WTC11 (cell line): ENCODE data around the gene PLK4. TPM values are rescaled to one million over a fixed set of nuclear protein-coding genes. Genes with fewer than 3 reads are reported as not detected.

ENCODE experiments used
- ATAC-seq: fragments of 200-7000 bp; cut with Tn5 transposase; 2 replicates; pipeline ENCODE4 v1.10.0; 2021; ENCODE audit warnings: mild to moderate bottlenecking, moderate library complexity
- CTCF ChIA-PET: fragments of 300-600 bp; sonication (Branson Sonifier 250); formaldehyde crosslinking; loops from one replicate; lab custom pipeline; 2021; ENCODE audit warnings: antibody characterized with exemption; lab: Charles Lee
- POLR2A ChIA-PET: fragments of 350-600 bp; sonication (Branson Sonifier 250); formaldehyde crosslinking; loops from one replicate; lab custom pipeline; 2021; ENCODE audit warnings: antibody characterized with exemption; lab: Charles Lee
- DNase-seq: peaks from one replicate; pipeline ENCODE4 v3.0.0; 2021; ENCODE audit warnings: low spot score
- H3K27ac Mint-ChIP-seq: 2 replicates; pipeline ENCODE4 v1.8.0; 2021; ENCODE audit warnings: mixed read lengths
- H3K27me3 Mint-ChIP-seq: 2 replicates; pipeline ENCODE4 v1.8.0; 2021; ENCODE audit warnings: low read depth, mild to moderate bottlenecking, moderate library complexity, mixed read lengths
- H3K36me3 Mint-ChIP-seq: 2 replicates; pipeline ENCODE4 v1.8.0; 2021; ENCODE audit warnings: mixed read lengths
- H3K4me1 Mint-ChIP-seq: 2 replicates; pipeline ENCODE4 v1.8.0; 2022; ENCODE audit warnings: mixed read lengths
- H3K4me3 Mint-ChIP-seq: 2 replicates; pipeline ENCODE4 v1.8.0; 2021; ENCODE audit warnings: mild to moderate bottlenecking, moderate library complexity, mixed read lengths
- H3K9me3 Mint-ChIP-seq: 2 replicates; pipeline ENCODE4 v1.8.0; 2021; ENCODE audit warnings: mixed read lengths
- ATF2 ChIP-seq: sonication (generic); formaldehyde crosslinking; IDR thresholded peaks from 2 replicates; pipeline ENCODE4 v1.8.1; 2022; ENCODE audit warnings: low read depth, missing genetic modification reagents, borderline replicate concordance
- CBFB ChIP-seq: sonication (generic); formaldehyde crosslinking; IDR thresholded peaks from 2 replicates; pipeline ENCODE4 v1.8.1; 2022; ENCODE audit warnings: mild to moderate bottlenecking, low read depth, missing genetic modification reagents
- CTCF ChIP-seq: fragments of 200-600 bp; IDR thresholded peaks from 2 replicates; pipeline ENCODE4 v1.8.0; 2022; ENCODE audit warnings: antibody characterized with exemption
- E2F1 ChIP-seq: sonication (generic); formaldehyde crosslinking; IDR thresholded peaks from 2 replicates; pipeline ENCODE4 v1.8.0; 2022; ENCODE audit warnings: mild to moderate bottlenecking, missing genetic modification reagents
- ELF4 ChIP-seq: sonication (generic); formaldehyde crosslinking; IDR thresholded peaks from 2 replicates; pipeline ENCODE4 v1.8.1; 2022; ENCODE audit warnings: low read depth, mild to moderate bottlenecking, moderate library complexity, missing genetic modification reagents
- FOXJ3 ChIP-seq: sonication (generic); formaldehyde crosslinking; IDR thresholded peaks from 2 replicates; pipeline ENCODE4 v1.9.0; 2021; ENCODE audit warnings: missing genetic modification reagents, mild to moderate bottlenecking, borderline replicate concordance
- FOXK1 ChIP-seq: sonication (generic); formaldehyde crosslinking; IDR thresholded peaks from 2 replicates; pipeline ENCODE4 v1.8.0; 2022; ENCODE audit warnings: mild to moderate bottlenecking, moderate library complexity, missing genetic modification reagents
- GRHL2 ChIP-seq: fragments of 250-450 bp; sonication (Bioruptor Pico); IDR thresholded peaks from 2 replicates; pipeline ENCODE4 v1.8.0; 2022; ENCODE audit warnings: mild to moderate bottlenecking, moderate library complexity; ENCODE audit not compliant: insufficient replicate concordance, severe bottlenecking
- GTF2I ChIP-seq: fragments of 250-450 bp; sonication (Bioruptor Pico); conservative IDR thresholded peaks from 2 replicates; pipeline ENCODE4 v1.4.0; 2021; ENCODE audit warnings: mild to moderate bottlenecking
- JUN ChIP-seq: sonication (generic); formaldehyde crosslinking; IDR thresholded peaks from 2 replicates; pipeline ENCODE4 v1.8.0; 2023; ENCODE audit warnings: mild to moderate bottlenecking, missing genetic modification reagents
- KAT7 ChIP-seq: sonication (generic); formaldehyde crosslinking; IDR thresholded peaks from 2 replicates; pipeline ENCODE4 v1.8.1; 2023; ENCODE audit warnings: missing genetic modification reagents, mild to moderate bottlenecking, borderline replicate concordance
- NFE2L1 ChIP-seq: sonication (generic); formaldehyde crosslinking; IDR thresholded peaks from 2 replicates; pipeline ENCODE4 v1.8.1; 2023; ENCODE audit warnings: missing genetic modification reagents
- NR2C2 ChIP-seq: sonication (generic); formaldehyde crosslinking; IDR thresholded peaks from 2 replicates; pipeline ENCODE4 v1.8.0; 2022; ENCODE audit warnings: mild to moderate bottlenecking, missing genetic modification reagents
- NR3C1 ChIP-seq: sonication (generic); formaldehyde crosslinking; conservative IDR thresholded peaks from 2 replicates; pipeline ENCODE4 v1.8.1; 2023; ENCODE audit warnings: low read depth, mild to moderate bottlenecking, missing genetic modification reagents
- SMAD4 ChIP-seq: sonication (generic); formaldehyde crosslinking; IDR thresholded peaks from 2 replicates; pipeline ENCODE4 v1.8.0; 2022; ENCODE audit warnings: mild to moderate bottlenecking, missing genetic modification reagents
- SOX15 ChIP-seq: fragments of 250-450 bp; sonication (Bioruptor Pico); IDR thresholded peaks from 2 replicates; pipeline ENCODE4 v1.9.0; 2021; ENCODE audit warnings: mild to moderate bottlenecking
- TEAD1 ChIP-seq: sonication (generic); formaldehyde crosslinking; IDR thresholded peaks from 2 replicates; pipeline ENCODE4 v1.8.0; 2022; ENCODE audit warnings: mild to moderate bottlenecking, missing genetic modification reagents
- USF2 ChIP-seq: sonication (generic); formaldehyde crosslinking; IDR thresholded peaks from 2 replicates; pipeline ENCODE4 v1.8.1; 2023; ENCODE audit warnings: mild to moderate bottlenecking, missing genetic modification reagents, moderate library complexity
- ZNF138 ChIP-seq: sonication (generic); formaldehyde crosslinking; conservative IDR thresholded peaks from 2 replicates; pipeline ENCODE4 v1.8.1; 2022; ENCODE audit warnings: mild to moderate bottlenecking, moderate library complexity, missing genetic modification reagents
- ZNF219 ChIP-seq: sonication (generic); formaldehyde crosslinking; IDR thresholded peaks from 2 replicates; pipeline ENCODE4 v1.8.0; 2023; ENCODE audit warnings: missing genetic modification reagents, mild to moderate bottlenecking, borderline replicate concordance
- ZNF317 ChIP-seq: sonication (generic); formaldehyde crosslinking; IDR thresholded peaks from 2 replicates; pipeline ENCODE4 v1.8.1; 2023; ENCODE audit warnings: low read depth, mild to moderate bottlenecking, moderate library complexity, missing genetic modification reagents, borderline replicate concordance
- ZNF416 ChIP-seq: fragments of 250-450 bp; sonication (Bioruptor Pico); IDR thresholded peaks from 2 replicates; pipeline ENCODE4 v1.9.0; 2021; ENCODE audit warnings: mild to moderate bottlenecking, inconsistent platforms
- ZNF423 ChIP-seq: fragments of 250-450 bp; sonication (Bioruptor Pico); IDR thresholded peaks from 2 replicates; pipeline ENCODE4 v2.1.2; 2022; ENCODE audit warnings: mild to moderate bottlenecking, moderate library complexity
- ZNF671 ChIP-seq: fragments of 250-450 bp; sonication (Bioruptor Pico); IDR thresholded peaks from 2 replicates; pipeline ENCODE4 v1.8.0; 2021; ENCODE audit warnings: mild to moderate bottlenecking
- total RNA-seq: library from RNA; stranded (reverse); gene quantifications from 3 replicates; pipeline ENCODE4 v1.2.3, GENCODE V29; 2021
- TF ChIP-seq, protein P1 (sequence below): sonication (generic); formaldehyde crosslinking; IDR thresholded peaks from 2 replicates; pipeline ENCODE4 v1.8.0; 2023; ENCODE audit warnings: missing genetic modification reagents, mild to moderate bottlenecking, borderline replicate concordance
- TF ChIP-seq, protein P2 (sequence below): fragments of 250-450 bp; sonication (Bioruptor Pico); IDR thresholded peaks from 2 replicates; pipeline ENCODE4 v2.1.2; 2022; ENCODE audit warnings: mild to moderate bottlenecking, moderate library complexity
- TF ChIP-seq, protein P3 (sequence below): sonication (generic); formaldehyde crosslinking; IDR thresholded peaks from 2 replicates; pipeline ENCODE4 v1.8.1; 2023; ENCODE audit warnings: mild to moderate bottlenecking, missing genetic modification reagents

PLK4 gene
- total RNA-seq, 1 experiment from 2014 or later = 37.8 TPM

DNA sequence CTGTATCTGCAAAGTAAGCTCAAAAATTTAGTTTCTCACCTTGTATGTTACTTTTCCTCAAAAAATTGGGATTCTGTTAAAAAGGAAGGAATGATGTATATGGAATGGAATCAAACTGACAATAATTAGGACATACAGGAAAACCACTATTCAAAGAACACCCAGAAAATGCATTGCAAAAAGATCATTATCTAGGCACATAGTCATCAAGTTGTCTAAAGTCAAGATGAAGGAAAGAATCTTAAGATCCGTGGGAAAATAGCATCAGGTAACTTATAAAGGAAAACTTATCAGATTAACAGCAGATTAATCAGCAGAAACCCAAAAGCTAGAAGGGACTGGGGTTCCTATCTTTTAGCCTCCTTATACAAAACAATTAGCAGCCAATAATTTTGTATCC, 23.1 kb upstream of the PLK4 start:
- ATAC-seq = no peak
- POLR2A ChIA-PET = no interaction called here

GRCh38 chr4:127868196-127868595, 12.5 kb upstream of the PLK4 start:
- ChIA-PET CTCF (interaction anchor here (0.6 kb wide), 1 partner anchor 150 kb away, joined by 5 read pairs; no protein-coding TSS in a partner anchor), POLR2A (no interaction called here)
- Mint-ChIP-seq H3K4me3 (no peak overlapping the region), H3K9me3 (peaks cover 3% of the 10 kb centered on the region; the same call in 1 of the 2 replicates), H3K36me3 (peaks cover 3% of the 10 kb centered on the region), H3K27me3 (no peaks in the 10 kb centered on the region), H3K27ac (no peak overlapping the region), H3K4me1 (peaks cover 3% of the 10 kb centered on the region; the same call in 1 of the 2 replicates)
- DNase-seq = no peak
- ATAC-seq = no peak
- TF ChIP-seq GRHL2 (CRISPR knock-in tag) = no peak
- no peak for TF ChIP-seq ZNF423 (CRISPR knock-in tag)
- no peak for TF ChIP-seq USF2 (CRISPR knock-in tag)
- TF ChIP-seq, protein P1, sequence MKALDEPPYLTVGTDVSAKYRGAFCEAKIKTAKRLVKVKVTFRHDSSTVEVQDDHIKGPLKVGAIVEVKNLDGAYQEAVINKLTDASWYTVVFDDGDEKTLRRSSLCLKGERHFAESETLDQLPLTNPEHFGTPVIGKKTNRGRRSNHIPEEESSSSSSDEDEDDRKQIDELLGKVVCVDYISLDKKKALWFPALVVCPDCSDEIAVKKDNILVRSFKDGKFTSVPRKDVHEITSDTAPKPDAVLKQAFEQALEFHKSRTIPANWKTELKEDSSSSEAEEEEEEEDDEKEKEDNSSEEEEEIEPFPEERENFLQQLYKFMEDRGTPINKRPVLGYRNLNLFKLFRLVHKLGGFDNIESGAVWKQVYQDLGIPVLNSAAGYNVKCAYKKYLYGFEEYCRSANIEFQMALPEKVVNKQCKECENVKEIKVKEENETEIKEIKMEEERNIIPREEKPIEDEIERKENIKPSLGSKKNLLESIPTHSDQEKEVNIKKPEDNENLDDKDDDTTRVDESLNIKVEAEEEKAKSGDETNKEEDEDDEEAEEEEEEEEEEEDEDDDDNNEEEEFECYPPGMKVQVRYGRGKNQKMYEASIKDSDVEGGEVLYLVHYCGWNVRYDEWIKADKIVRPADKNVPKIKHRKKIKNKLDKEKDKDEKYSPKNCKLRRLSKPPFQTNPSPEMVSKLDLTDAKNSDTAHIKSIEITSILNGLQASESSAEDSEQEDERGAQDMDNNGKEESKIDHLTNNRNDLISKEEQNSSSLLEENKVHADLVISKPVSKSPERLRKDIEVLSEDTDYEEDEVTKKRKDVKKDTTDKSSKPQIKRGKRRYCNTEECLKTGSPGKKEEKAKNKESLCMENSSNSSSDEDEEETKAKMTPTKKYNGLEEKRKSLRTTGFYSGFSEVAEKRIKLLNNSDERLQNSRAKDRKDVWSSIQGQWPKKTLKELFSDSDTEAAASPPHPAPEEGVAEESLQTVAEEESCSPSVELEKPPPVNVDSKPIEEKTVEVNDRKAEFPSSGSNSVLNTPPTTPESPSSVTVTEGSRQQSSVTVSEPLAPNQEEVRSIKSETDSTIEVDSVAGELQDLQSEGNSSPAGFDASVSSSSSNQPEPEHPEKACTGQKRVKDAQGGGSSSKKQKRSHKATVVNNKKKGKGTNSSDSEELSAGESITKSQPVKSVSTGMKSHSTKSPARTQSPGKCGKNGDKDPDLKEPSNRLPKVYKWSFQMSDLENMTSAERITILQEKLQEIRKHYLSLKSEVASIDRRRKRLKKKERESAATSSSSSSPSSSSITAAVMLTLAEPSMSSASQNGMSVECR (CRISPR knock-in tag) = no peak
- no peak for TF ChIP-seq NR2C2 (CRISPR knock-in tag)
- TF ChIP-seq ZNF138 (CRISPR knock-in tag) = no peak
- TF ChIP-seq FOXK1 (CRISPR knock-in tag) = no peak
- TF ChIP-seq NFE2L1 (CRISPR knock-in tag) = no peak
- TF ChIP-seq, protein P2, sequence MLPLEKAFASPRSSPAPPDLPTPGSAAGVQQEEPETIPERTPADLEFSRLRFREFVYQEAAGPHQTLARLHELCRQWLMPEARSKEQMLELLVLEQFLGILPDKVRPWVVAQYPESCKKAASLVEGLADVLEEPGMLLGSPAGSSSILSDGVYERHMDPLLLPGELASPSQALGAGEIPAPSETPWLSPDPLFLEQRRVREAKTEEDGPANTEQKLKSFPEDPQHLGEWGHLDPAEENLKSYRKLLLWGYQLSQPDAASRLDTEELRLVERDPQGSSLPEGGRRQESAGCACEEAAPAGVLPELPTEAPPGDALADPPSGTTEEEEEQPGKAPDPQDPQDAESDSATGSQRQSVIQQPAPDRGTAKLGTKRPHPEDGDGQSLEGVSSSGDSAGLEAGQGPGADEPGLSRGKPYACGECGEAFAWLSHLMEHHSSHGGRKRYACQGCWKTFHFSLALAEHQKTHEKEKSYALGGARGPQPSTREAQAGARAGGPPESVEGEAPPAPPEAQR (CRISPR knock-in tag) = no peak
- no peak for TF ChIP-seq CTCF

More for the DNA sequence above, 23.1 kb upstream of the PLK4 start:
- TF ChIP-seq TEAD1 (CRISPR knock-in tag) (no peak), ELF4 (CRISPR knock-in tag) (no peak), ZNF219 (CRISPR knock-in tag) (no peak), NR2C2 (CRISPR knock-in tag) (no peak), GTF2I (no peak), ZNF317 (CRISPR knock-in tag) (no peak), ZNF416 (CRISPR knock-in tag) (no peak), NR3C1 (CRISPR knock-in tag) (no peak), FOXJ3 (no peak), E2F1 (CRISPR knock-in tag) (no peak), SMAD4 (CRISPR knock-in tag) (no peak), ATF2 (CRISPR knock-in tag) (no peak), NFE2L1 (CRISPR knock-in tag) (no peak), SOX15 (CRISPR knock-in tag) (no peak), ZNF671 (CRISPR knock-in tag) (no peak), CBFB (CRISPR knock-in tag) (no peak), KAT7 (CRISPR knock-in tag) (no peak), JUN (no peak), FOXK1 (CRISPR knock-in tag) (no peak)
- TF ChIP-seq, protein P3, sequence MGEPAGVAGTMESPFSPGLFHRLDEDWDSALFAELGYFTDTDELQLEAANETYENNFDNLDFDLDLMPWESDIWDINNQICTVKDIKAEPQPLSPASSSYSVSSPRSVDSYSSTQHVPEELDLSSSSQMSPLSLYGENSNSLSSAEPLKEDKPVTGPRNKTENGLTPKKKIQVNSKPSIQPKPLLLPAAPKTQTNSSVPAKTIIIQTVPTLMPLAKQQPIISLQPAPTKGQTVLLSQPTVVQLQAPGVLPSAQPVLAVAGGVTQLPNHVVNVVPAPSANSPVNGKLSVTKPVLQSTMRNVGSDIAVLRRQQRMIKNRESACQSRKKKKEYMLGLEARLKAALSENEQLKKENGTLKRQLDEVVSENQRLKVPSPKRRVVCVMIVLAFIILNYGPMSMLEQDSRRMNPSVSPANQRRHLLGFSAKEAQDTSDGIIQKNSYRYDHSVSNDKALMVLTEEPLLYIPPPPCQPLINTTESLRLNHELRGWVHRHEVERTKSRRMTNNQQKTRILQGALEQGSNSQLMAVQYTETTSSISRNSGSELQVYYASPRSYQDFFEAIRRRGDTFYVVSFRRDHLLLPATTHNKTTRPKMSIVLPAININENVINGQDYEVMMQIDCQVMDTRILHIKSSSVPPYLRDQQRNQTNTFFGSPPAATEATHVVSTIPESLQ (CRISPR knock-in tag) = no peak
- TF ChIP-seq, all 79 proteins: peak for 0
- H3K9me3 Mint-ChIP-seq = peaks cover 35% of the 10 kb centered on the region
- CTCF ChIA-PET = no interaction called here
- H3K4me1 Mint-ChIP-seq = peaks cover 31% of the 10 kb centered on the region
- H3K27ac Mint-ChIP-seq = peak overlapping the region; percentile 25
- DNase-seq = no peak
- no peaks in the 10 kb centered on the region for H3K27me3 Mint-ChIP-seq
- peaks cover 25% of the 10 kb centered on the region for H3K36me3 Mint-ChIP-seq
- no peak overlapping the region for H3K4me3 Mint-ChIP-seq
